Activated naive CD8-positive, alpha-beta T cell treated with anti-CD3 and anti-CD28 coated beads, Interleukin-2, amount 50 U/mL, for 24 hours (primary cell): Measurements from ENCODE around the gene GRIK4.
"Not testable (repeated sequence)": the region's sequence is repeated elsewhere in the genome, so short reads cannot be mapped to it uniquely, and the experiment has no call there.

Experiments used
- ATAC-seq: fragments of 150-1000 bp; cut with Tn5 transposase; one replicate; pipeline ENCODE4 v1.10.0; 2021
- DNase-seq: peaks from one replicate; pipeline ENCODE4 v3.0.0; 2021
- H3K27ac Mint-ChIP-seq: one replicate; pipeline ENCODE4 v1.8.0; 2021; ENCODE audit warnings: mild to moderate bottlenecking, mixed read lengths
- H3K27me3 Mint-ChIP-seq: one replicate; pipeline ENCODE4 v1.8.0; 2021; ENCODE audit warnings: mixed read lengths
- H3K36me3 Mint-ChIP-seq: one replicate; pipeline ENCODE4 v1.8.0; 2021; ENCODE audit warnings: low read depth, mixed read lengths
- H3K4me1 Mint-ChIP-seq: one replicate; pipeline ENCODE4 v1.8.0; 2021; ENCODE audit warnings: mixed read lengths
- H3K4me3 Mint-ChIP-seq: one replicate; pipeline ENCODE4 v1.8.0; 2021; ENCODE audit warnings: mild to moderate bottlenecking, moderate library complexity, mixed read lengths
- H3K9me3 Mint-ChIP-seq: one replicate; pipeline ENCODE4 v1.8.0; 2021; ENCODE audit warnings: mixed read lengths

Gene GRIK4

DNA sequence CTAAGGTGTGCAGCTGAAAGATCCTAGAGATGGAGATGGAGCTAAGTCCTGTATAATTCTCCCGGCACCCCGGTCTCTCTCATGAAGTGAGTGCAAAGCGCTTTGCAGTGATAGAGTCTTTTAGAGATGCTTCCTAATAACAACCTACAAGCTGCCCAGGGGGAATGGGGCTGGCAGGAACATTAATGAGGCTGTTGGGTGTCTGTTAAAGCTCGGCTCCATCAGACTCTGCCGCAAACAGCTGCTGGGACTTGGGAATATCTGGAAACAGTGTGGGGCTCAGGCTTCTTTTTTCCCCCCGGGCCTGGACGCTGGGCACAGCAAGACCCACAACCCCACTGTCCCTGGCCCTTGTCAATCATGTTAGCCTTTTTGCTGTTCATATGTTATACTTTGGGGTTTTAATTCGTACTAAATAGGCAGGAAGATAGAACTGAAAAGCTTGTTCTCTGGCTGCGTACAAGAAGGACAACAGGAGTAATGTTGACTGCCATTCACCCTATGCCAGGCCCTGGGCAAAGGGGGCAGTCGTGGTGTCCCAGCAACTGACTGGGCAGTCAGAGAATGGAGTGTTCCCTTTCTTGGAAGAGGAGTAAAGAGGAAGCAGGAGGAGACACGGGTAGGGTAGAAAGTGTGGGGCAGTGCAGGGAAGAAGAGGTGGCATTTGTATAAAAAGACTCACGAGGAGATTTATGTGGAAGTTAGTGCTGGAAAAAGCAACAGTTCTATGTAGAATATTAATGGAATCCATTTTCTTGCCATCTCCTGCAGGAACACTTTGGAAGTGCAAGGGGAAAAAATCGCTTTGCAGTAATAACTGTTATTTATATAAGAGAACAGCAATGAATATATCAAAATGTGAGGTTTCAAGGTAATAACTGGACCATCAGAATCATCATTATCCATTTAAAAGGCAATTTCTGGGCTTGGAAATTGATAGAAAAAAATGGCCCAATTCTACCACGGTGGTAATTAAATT is 232.8 kb downstream of the GRIK4 start:
- H3K4me3 Mint-ChIP-seq: no peak overlapping the region
- H3K4me1 Mint-ChIP-seq: no peaks in the 10 kb centered on the region
- H3K27me3 Mint-ChIP-seq: peaks cover 3% of the 10 kb centered on the region
- no peaks in the 10 kb centered on the region for H3K9me3 Mint-ChIP-seq
- ATAC-seq (no peak), DNase-seq (no peak)
- no peak overlapping the region for H3K27ac Mint-ChIP-seq
- no peaks in the 10 kb centered on the region for H3K36me3 Mint-ChIP-seq

DNA sequence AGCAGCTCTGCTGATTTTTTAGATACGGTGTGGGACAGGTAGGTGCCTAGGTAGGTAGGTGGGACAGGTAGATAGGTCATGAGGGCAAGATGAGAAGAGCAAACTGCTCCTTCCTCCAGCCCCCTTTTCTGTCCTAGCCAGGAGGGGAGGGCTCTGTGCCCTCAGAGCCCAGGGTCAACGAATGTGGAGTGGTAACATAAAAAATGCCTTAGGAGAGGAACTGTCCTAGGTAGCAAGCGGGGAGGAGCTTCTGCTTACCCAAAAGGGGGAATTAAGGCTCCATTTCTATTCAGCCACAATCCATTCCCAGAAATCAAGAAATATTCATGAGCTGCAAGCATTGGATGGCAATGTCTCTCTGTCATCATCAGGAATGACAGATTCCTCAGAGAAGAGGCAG is 234.8 kb downstream of the GRIK4 start:
- Mint-ChIP-seq H3K4me3 (no peak overlapping the region), H3K27ac (no peak overlapping the region), H3K36me3 (no peaks in the 10 kb centered on the region), H3K27me3 (peaks cover 3% of the 10 kb centered on the region), H3K4me1 (no peaks in the 10 kb centered on the region), H3K9me3 (no peaks in the 10 kb centered on the region)
- ATAC-seq (no peak), DNase-seq (no peak)

DNA sequence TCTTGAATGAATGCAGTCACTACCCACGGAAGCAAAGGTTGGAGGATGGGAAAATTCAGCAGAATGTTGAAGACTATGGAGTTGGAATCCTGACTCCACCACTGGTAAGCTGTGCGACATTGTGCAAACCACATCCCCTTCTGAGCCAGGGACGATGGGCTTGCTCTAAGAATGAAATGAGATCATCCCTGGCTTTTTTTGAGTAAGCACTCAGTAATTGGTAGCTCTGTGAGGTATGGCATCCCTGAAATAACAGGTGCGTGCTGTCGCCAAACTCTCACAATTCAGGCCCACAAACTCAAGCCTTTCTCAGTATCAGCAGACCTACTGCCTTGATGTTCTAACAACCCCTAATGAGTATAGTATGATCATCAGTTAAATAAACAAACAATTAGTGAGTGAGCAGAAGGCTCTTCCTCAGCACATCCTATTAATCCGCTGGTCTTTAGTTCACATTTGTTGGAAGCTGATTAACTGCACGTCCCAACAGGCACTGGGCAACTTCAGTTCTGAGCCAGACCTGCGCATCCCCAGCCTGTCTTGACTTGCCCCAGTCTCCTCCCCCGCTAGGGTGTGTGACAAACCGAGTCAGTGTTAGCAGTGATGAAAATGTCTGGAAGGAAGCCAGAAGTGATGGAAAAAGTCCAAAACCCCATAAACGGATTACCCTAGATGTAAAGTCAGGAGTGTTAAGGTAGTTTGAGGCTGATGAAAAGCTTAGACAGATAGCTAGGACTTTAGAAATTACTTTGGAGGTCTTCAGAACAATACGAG is 235.5 kb downstream of the GRIK4 start:
- Mint-ChIP-seq H3K36me3 (no peaks in the 10 kb centered on the region), H3K4me3 (no peak overlapping the region), H3K27ac (no peak overlapping the region), H3K9me3 (no peaks in the 10 kb centered on the region), H3K4me1 (no peaks in the 10 kb centered on the region), H3K27me3 (peaks cover 3% of the 10 kb centered on the region)
- DNase-seq (no peak), ATAC-seq (no peak)

DNA sequence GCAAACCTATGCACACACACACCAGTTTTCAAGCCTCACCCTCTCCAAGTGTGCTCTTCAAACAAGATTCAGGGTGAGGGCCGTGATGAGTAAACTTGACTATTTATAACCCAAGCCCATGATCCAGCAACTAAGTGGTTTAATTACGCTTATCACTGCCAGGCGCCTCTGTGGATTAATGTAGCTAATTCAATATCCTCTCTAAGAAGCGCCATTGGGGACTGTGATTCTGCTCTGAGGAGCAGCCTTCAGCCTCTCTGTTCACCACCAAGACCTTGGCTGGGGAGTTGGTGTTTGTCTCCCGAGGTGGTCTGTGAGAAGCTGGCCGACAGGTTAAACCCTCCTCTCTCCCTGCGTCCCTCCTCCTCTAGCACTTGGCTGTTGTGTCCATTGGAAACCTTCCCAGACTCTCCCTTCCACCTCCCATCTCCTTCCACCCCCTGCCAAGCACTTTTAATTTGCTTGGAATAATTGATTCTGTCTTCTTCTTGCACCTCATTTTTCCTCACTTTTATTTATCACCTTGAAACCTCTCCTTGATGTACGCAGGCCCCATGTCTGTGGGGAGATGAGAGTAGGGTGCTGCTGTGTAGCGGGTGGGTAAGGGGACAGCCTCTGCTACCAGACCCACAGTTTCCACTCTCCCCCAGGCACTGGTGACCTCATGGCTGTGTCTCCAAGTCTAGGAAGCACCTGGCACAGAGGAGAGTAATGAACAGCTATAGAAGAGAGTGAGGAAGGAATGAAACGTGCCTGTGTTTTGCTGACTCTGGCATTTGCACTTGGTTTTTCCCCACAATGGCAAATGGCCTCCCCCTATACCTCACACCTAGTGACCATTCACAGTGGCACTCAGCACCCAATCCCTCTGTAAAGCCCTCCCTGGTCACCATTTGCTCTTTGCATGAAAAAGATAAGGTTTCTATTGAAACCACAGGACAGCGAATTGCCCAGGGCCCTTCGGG is 236.6 kb downstream of the GRIK4 start:
- Mint-ChIP-seq H3K27me3 (peaks cover 4% of the 10 kb centered on the region), H3K4me3 (no peak overlapping the region), H3K27ac (no peak overlapping the region), H3K36me3 (no peaks in the 10 kb centered on the region), H3K9me3 (no peaks in the 10 kb centered on the region), H3K4me1 (no peaks in the 10 kb centered on the region)
- DNase-seq (no peak), ATAC-seq (no peak)

DNA sequence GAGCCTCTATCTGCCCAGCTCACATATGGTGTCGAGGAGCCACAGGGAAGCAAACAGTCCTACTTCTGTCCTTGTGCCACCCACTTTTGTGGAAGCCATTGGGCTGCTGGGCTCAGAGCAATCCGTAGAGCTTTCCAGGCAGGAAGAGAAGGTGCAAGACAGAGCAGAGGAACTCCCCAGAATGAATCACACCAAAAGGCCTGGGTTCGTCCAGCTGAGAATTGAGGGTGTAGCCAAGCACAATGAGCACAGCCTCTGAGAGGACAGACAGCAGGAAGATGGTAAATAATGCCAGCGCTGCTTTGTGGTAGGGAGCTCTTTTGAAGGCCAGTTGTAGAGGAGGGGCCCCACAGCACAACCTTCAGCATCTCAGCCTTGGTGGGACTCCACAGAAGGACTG is 237.8 kb downstream of the GRIK4 start:
- Mint-ChIP-seq H3K4me1 (no peaks in the 10 kb centered on the region), H3K27ac (no peak overlapping the region), H3K9me3 (no peaks in the 10 kb centered on the region), H3K27me3 (peaks cover 4% of the 10 kb centered on the region), H3K36me3 (no peaks in the 10 kb centered on the region), H3K4me3 (no peak overlapping the region)
- no peak for ATAC-seq
- DNase-seq: no peak

DNA sequence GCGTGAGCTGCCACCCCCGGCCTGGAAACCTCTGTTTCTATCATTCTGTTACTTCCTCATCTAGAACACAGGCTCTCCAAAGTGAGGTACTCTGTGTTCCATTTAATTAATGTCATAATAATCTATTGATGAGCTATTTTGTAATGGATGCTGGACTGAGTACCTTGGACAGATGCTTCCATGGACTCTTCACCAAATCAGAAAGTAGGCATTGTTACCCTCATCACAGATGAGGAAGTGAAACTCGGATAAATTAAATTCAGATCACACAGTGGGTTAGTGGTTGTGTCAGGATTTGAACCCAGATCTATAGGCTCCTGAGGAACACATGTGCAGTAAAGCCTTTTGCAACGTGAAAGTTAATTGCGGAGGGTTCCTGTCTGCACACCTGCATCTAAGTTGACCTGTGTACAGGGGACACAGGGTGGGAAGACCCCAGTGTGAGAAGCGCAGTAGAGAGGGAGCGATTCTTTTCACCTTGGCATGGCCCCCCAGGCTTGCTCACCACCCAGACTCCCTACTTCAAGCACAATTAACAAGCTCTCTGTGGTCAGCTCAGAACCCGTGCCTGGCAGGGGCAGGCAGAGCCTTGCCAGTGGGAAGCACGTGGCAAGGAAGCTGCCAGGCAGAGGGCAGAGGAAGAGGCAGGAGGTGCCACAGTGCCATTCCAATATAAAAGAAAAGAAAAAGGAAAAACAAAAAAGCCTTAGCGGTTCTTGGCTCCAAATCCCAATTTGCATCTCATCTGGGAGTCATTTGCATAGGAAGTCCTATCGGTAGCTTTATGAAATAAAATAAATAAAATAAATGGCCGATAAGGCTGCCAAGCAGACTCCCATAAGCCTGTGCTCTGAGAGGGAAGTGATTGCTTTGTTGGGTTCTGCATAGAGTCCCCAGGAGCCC is 239.3 kb downstream of the GRIK4 start:
- Mint-ChIP-seq H3K36me3 (no peaks in the 10 kb centered on the region), H3K9me3 (no peaks in the 10 kb centered on the region), H3K27ac (no peak overlapping the region), H3K4me3 (no peak overlapping the region), H3K4me1 (no peaks in the 10 kb centered on the region), H3K27me3 (peaks cover 4% of the 10 kb centered on the region)
- no peak for ATAC-seq
- DNase-seq: no peak

DNA sequence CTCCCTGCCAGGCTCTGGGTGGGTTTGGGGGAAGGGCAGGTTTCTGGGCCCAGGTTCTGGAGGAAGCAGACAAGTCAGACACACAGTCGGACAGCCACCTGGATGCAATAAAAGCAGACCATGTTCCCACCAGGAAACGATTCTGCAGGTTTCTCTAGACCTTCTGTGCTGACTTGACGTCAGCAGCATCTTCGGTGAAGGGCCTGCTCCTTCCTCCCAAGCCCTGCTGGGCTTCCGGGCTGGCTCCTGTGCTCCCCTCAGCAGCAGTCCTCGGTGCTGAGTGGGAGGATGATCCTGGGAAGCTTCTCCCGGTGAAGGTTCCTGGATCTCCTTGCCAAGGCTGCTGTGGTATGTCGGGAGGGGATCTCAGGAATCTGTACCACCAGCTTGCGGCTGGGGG is 240.0 kb downstream of the GRIK4 start:
- H3K4me3 Mint-ChIP-seq: no peak overlapping the region
- ATAC-seq (no peak), DNase-seq (no peak)
- H3K9me3 Mint-ChIP-seq: no peaks in the 10 kb centered on the region
- no peaks in the 10 kb centered on the region for H3K36me3 Mint-ChIP-seq
- no peaks in the 10 kb centered on the region for H3K4me1 Mint-ChIP-seq
- H3K27ac Mint-ChIP-seq: no peak overlapping the region
- H3K27me3 Mint-ChIP-seq: peaks cover 4% of the 10 kb centered on the region

DNA sequence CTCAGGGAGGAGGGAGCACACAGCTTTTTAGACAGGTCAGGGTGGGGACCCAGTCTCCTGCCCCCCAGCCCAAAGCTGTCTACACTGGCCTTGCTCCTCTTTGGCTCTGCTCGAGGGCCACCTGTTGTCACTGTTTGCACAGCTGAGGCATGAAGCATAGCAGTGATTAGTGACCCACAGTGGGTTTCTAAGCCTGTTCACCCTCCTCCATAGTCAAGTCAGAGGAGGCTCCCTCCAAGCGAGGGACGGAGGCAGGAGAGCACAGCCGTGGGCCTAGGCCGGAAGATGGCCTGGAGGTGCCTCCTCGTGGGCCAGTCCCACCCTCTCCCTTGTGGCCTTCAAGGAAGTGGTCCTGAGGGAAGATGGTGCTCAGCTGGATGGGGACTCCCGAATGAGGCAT is 241.1 kb downstream of the GRIK4 start:
- H3K27ac Mint-ChIP-seq: no peak overlapping the region
- no peaks in the 10 kb centered on the region for H3K4me1 Mint-ChIP-seq
- no peaks in the 10 kb centered on the region for H3K9me3 Mint-ChIP-seq
- no peak for DNase-seq
- H3K27me3 Mint-ChIP-seq: peaks cover 4% of the 10 kb centered on the region
- no peaks in the 10 kb centered on the region for H3K36me3 Mint-ChIP-seq
- no peak overlapping the region for H3K4me3 Mint-ChIP-seq
- no peak for ATAC-seq

DNA sequence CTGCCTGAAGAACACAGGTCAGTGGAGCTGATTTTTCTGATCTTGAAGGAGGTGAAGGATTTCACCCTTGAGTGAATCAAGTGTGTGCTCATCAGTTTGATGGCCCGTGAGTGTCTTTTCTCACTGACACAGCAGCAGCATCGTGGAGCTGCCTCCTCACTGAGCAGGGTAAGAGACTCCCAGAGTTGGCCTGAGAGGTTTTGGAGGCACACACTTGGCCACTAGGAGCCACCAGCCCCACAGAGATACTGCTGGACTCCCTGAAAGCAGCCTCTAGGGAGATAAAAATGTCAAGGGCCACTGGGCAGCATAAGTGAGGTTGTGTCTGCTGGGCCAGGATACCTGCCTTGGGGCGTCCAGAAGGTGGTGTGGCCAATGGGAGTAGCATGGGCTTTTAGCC is 245.4 kb downstream of the GRIK4 start:
- H3K27ac Mint-ChIP-seq: no peak overlapping the region
- no peak overlapping the region for H3K4me3 Mint-ChIP-seq
- H3K27me3 Mint-ChIP-seq: peaks cover 2% of the 10 kb centered on the region
- H3K4me1 Mint-ChIP-seq: no peaks in the 10 kb centered on the region
- H3K36me3 Mint-ChIP-seq: no peaks in the 10 kb centered on the region
- no peak for ATAC-seq
- DNase-seq: no peak
- no peaks in the 10 kb centered on the region for H3K9me3 Mint-ChIP-seq

DNA sequence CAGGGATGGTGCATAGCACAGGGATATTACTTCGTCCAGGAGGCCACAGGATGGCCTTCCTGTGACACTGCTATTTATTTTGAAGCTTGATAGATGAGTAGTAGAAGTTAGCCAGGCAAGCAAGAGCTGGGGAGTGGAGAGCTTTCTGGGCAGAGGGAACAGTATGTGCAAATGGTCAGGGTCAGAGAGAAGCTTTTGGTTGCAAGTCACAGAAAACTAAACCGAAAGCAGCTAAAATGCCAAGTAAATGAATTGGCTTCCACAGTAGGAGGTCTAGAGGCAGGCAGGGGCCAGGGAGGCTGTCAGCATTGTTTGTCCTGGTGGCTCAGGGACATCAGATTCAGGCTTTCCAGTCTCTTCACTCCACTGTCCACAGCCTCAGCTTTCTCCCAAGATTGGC is 247.5 kb downstream of the GRIK4 start:
- H3K9me3 Mint-ChIP-seq: no peaks in the 10 kb centered on the region
- H3K4me3 Mint-ChIP-seq: no peak overlapping the region
- no peaks in the 10 kb centered on the region for H3K4me1 Mint-ChIP-seq
- DNase-seq: no peak
- H3K36me3 Mint-ChIP-seq: no peaks in the 10 kb centered on the region
- no peak overlapping the region for H3K27ac Mint-ChIP-seq
- ATAC-seq: no peak
- peaks cover 5% of the 10 kb centered on the region for H3K27me3 Mint-ChIP-seq

DNA sequence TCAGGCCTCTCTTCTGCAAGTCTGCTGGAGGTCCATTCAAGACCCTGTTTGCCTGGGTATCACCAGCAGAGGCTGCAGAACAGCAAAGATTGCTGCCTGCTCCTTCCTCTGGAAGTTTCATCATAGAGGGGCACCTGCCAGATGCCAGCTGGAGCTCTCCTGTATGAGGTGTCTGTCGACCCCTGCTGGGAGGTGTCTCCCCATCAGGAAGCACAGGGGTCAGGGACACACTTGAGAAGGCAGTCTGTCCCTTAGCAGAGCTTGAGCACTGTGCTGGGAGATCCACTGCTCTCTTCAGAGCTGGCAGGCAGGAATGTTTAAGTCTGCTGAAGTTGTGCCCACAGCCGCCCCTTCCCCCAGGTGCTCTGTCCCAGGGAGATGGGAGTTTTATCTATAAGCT is 254.2 kb downstream of the GRIK4 start:
- not testable (repeated sequence) for H3K9me3 Mint-ChIP-seq, ATAC-seq, H3K4me1 Mint-ChIP-seq, H3K27ac Mint-ChIP-seq, H3K36me3 Mint-ChIP-seq, H3K4me3 Mint-ChIP-seq, DNase-seq
- H3K27me3 Mint-ChIP-seq: peaks cover 15% of the 10 kb centered on the region

DNA sequence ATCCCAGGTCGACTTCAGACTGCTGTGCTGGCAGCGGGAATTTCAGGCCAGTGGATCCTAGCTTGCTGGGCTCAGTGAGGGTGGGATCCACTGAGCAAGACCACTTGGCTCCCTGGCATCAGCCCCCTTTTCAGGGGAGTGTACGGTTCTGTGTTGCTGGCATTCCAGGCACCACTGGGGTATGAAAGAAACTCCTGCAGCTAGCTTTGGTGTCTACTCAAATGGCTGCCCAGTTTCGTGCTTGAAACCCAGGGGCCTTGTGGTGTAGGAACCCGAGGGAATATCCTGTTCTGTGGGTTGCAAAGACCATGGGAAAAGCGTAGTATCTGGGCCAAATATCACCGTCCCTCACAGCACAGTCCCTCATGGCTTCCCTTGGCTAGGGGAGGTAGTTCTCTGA is 254.8 kb downstream of the GRIK4 start:
- DNase-seq (no peak), ATAC-seq (no peak)
- Mint-ChIP-seq H3K27ac (no peak overlapping the region), H3K36me3 (peaks cover 3% of the 10 kb centered on the region), H3K9me3 (peaks cover 4% of the 10 kb centered on the region), H3K4me3 (no peak overlapping the region), H3K27me3 (peaks cover 18% of the 10 kb centered on the region), H3K4me1 (no peaks in the 10 kb centered on the region)

DNA sequence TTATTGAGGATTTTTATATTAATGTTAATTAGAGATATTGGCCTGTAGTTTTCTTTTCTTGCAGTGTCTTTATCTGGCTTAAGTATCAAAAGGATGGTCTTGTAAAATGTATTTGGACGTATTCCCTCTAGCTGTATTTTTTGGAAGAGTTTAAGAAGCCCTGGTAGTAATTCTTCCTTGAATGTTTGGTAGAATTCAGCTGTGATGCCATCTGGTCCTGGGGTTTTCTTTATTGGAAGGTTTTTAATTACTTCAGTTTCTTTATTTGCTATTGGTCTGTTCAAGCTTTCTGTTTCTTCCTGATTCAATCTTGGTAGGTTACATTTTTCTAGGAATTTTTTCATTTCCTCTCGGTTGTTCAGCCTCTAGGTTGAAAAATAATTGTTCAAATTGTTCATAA is 257.4 kb downstream of the GRIK4 start:
- DNase-seq (no peak), ATAC-seq (no peak)
- H3K27me3 Mint-ChIP-seq: peaks cover 25% of the 10 kb centered on the region
- H3K9me3 Mint-ChIP-seq: peaks cover 4% of the 10 kb centered on the region
- no peak overlapping the region for H3K27ac Mint-ChIP-seq
- peaks cover 3% of the 10 kb centered on the region for H3K36me3 Mint-ChIP-seq
- no peak overlapping the region for H3K4me3 Mint-ChIP-seq
- H3K4me1 Mint-ChIP-seq: no peaks in the 10 kb centered on the region
